ENCODE measurements around the gene LRRC56. TPM values are rescaled to one million over a fixed set of nuclear protein-coding genes. Genes with fewer than 3 reads are reported as not detected.

Gene LRRC56
- total RNA-seq, 6 experiments from 2014 or later, result 0.23 to 0.83 (median 0.55) TPM

DNA sequence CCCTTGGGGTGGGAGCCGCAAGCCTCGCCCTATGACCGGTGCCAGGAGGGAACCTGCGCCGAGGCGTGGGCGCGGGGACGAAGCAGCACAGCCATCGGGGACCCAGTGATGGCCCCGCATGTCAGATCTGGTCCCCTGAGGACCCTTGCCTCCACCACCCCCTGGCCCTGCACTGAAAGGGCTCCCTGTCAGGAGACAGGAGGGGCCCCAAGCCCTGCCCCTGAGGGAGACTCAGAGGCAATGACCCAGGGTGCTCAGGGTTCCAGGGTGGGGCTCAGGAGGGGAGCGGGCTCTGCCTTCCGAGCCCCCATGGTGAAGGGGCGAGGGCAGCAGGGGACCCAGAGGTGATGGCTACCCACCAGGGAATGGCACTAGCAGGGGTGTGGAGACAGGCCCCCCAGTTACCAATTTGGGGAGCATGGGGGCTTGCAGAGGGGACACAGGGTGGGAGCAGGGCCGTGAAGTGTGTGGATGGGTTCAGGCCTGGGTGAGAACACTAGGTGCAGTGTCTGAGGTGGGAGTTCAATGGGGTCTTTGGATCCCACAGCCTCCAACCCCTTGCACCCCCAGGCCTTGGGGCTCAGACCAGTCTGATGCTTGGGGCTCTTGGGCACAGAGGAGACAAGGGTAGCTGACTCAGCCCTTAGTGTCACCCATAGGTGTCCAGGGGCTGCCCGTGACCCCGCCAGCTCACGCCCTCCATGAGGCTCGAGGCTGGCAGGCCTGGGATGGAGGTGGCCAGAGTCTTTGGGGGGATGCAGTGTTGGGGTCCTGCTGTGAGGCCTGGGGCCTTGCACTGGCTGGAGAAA is 499 bp downstream of the LRRC56 start:
- DNase-seq, result no peak
- no peaks in the 10 kb centered on the region for H3K9me3 Mint-ChIP-seq
- TF ChIP-seq, protein P1, sequence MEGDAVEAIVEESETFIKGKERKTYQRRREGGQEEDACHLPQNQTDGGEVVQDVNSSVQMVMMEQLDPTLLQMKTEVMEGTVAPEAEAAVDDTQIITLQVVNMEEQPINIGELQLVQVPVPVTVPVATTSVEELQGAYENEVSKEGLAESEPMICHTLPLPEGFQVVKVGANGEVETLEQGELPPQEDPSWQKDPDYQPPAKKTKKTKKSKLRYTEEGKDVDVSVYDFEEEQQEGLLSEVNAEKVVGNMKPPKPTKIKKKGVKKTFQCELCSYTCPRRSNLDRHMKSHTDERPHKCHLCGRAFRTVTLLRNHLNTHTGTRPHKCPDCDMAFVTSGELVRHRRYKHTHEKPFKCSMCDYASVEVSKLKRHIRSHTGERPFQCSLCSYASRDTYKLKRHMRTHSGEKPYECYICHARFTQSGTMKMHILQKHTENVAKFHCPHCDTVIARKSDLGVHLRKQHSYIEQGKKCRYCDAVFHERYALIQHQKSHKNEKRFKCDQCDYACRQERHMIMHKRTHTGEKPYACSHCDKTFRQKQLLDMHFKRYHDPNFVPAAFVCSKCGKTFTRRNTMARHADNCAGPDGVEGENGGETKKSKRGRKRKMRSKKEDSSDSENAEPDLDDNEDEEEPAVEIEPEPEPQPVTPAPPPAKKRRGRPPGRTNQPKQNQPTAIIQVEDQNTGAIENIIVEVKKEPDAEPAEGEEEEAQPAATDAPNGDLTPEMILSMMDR (IDR thresholded peaks at IDR 0.05), result no peak
- 0 out of 2 replicates have a peak overlapping the region, but pooled peaks have one; percentile 11 for H3K4me3 Mint-ChIP-seq
- peaks cover under 1% of the 10 kb centered on the region for H3K27me3 Mint-ChIP-seq (ENCODE audit: insufficient read depth)
- peak overlapping the region; percentile 72 for H3K27ac Mint-ChIP-seq
- H3K36me3 Mint-ChIP-seq (ENCODE audit: low read depth), result no peaks in the 10 kb centered on the region
- no peaks in the 10 kb centered on the region for H3K4me1 Mint-ChIP-seq (ENCODE audit: low read depth)

DNA sequence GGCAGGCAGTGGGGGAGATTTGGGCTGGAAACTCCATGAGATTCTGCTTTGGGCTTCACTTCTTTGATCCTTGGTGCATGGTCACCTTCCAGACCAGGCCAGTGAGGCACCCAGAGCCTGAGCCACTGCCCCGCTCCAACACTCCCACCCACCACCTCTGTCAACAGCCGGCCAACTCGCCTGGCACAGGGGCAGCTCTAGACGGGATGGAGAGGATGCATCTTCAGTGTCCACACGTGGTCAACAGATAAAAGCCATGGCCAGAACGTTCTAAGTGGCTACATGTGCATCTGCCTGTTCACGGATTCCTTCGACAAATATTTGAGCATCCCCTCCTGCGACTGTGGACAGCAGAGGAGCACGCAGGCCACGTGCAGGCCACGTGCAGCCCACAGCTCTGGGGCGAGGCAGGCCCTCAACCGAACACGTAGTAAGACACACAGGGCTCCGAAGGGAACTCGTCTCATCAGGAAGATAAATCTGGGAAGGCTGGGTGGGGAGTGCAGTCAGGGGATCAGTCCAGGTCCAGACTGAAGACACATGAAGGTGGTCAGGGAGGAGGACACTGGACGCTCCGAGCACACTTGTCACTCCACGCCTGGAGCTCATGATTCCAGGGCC is 1.2 kb downstream of the LRRC56 start:
- Mint-ChIP-seq H3K4me1 (ENCODE audit: low read depth) (no peaks in the 10 kb centered on the region), H3K4me3 (no peak overlapping the region), H3K9me3 (no peaks in the 10 kb centered on the region), H3K27me3 (ENCODE audit: insufficient read depth) (no peaks in the 10 kb centered on the region; the same call in 1 of the 2 replicates), H3K36me3 (ENCODE audit: low read depth) (no peaks in the 10 kb centered on the region), H3K27ac (0 out of 2 replicates have a peak overlapping the region, but pooled peaks have one; percentile 72)
- TF ChIP-seq, protein P1 (IDR thresholded peaks at IDR 0.05), result no peak
- DNase-seq, result no peak

DNA sequence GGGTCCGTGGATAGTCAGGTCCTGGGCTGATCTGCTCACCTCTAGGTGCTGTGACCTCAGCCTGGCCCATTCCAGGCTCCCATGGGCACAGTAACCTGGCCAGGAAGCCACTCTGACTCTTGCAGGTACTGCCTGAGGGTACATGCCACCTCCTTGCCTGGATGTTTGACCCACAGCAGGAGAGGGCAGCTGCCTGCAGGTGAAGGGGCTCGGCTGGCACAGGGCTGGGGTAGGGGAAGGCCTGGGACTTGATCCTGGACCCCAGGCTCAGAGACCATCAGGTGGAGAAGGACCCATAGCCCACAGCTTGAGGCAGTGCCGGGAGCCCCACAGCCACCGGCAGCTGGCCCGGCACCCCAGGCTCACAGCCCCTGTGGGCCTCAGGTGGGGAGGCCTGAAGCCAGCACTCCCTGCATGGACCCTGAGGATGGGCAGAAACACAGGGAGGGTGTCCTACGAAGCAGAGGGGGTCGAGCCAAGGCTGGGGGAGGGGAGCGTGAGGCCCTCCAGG is 2.7 kb downstream of the LRRC56 start:
- TF ChIP-seq, protein P1 (IDR thresholded peaks at IDR 0.05), result no peak
- Mint-ChIP-seq H3K36me3 (ENCODE audit: low read depth) (no peaks in the 10 kb centered on the region), H3K4me3 (no peak overlapping the region), H3K27ac (no peak overlapping the region), H3K9me3 (no peaks in the 10 kb centered on the region), H3K27me3 (ENCODE audit: insufficient read depth) (no peaks in the 10 kb centered on the region; the same call in 1 of the 2 replicates), H3K4me1 (ENCODE audit: low read depth) (no peaks in the 10 kb centered on the region)
- DNase-seq, result no peak

DNA sequence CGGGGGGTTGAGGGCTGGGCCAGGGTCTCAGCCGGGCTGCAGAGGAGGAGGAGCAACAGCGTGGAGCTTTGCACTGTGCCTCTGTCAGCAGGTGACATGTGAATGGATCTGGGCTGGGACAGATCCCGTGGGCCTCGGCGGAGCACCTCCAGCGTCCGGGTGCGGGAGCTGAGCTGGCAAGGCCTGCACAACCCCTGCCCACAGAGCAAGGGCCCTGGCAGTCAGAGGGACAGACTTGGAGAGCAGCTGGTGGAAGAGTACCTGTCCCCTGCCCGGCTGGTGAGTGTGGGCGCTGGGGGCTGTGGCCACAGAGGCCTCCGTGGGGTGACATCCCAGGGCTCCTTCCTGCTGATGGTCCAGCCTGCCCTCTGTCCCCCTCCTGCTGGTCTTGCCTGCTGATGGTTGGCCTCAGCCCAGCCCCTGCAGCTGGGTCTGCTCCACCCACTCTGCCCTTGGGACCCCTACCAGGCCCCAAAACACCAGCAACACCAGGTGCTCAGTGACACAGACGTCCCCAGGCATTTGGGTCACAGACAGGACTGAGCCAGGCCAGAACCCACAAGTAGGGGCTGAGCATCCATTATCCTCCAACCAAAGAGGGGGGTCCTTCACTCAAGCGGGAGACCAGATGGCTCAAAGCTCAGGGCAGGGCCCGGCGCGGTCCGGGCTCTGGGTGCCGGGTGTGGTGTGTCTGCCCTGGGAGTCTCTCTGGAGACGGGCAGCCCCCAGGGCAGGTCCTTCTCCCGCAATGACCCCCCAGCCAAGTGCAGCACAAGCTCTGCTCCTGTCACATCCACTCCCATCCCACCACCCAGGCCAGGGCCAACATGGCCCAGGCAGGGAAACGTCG is 3.5 kb downstream of the LRRC56 start:
- Mint-ChIP-seq H3K4me3 (no peak overlapping the region), H3K9me3 (no peaks in the 10 kb centered on the region), H3K36me3 (ENCODE audit: low read depth) (no peaks in the 10 kb centered on the region), H3K4me1 (ENCODE audit: low read depth) (no peaks in the 10 kb centered on the region), H3K27ac (no peak overlapping the region), H3K27me3 (ENCODE audit: insufficient read depth) (no peaks in the 10 kb centered on the region; the same call in 1 of the 2 replicates)
- TF ChIP-seq, protein P1 (IDR thresholded peaks at IDR 0.05), result no peak
- no peak for DNase-seq

DNA sequence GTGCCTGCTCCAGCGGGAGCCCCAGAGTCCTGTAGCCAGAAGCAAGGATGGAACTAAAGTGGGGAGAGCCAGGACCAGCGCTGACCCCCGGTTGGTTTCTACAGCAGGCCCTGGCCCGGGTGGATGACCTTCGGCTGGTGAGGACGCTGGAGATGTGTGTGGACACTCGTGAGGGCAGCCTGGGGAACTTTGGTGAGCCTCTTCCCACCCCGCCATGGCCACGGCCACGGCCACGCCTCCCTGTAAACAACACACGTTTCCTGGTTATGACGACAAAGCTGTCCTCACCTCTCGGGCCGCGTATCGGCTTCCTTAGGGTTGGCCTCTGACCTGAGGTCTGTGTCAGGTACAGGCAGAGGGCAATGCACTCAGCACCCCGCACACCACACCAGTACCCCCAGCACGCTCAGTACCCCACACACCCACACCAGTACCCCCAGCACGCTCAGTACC is 4.1 kb downstream of the LRRC56 start:
- no peaks in the 10 kb centered on the region; the same call in 1 of the 2 replicates for H3K27me3 Mint-ChIP-seq (ENCODE audit: insufficient read depth)
- H3K27ac Mint-ChIP-seq, result no peak overlapping the region
- DNase-seq, result no peak
- H3K36me3 Mint-ChIP-seq (ENCODE audit: low read depth), result no peaks in the 10 kb centered on the region
- TF ChIP-seq, protein P1 (IDR thresholded peaks at IDR 0.05), result no peak
- H3K9me3 Mint-ChIP-seq, result no peaks in the 10 kb centered on the region
- H3K4me1 Mint-ChIP-seq (ENCODE audit: low read depth), result no peaks in the 10 kb centered on the region
- no peak overlapping the region for H3K4me3 Mint-ChIP-seq

All from HFFc6 (cell line).